ENCODE data around the gene LDHAL6A.
"Not testable (repeated sequence)": the region's sequence is repeated elsewhere in the genome, so short reads cannot be mapped to it uniquely, and the experiment has no call there.

LDHAL6A gene

DNA sequence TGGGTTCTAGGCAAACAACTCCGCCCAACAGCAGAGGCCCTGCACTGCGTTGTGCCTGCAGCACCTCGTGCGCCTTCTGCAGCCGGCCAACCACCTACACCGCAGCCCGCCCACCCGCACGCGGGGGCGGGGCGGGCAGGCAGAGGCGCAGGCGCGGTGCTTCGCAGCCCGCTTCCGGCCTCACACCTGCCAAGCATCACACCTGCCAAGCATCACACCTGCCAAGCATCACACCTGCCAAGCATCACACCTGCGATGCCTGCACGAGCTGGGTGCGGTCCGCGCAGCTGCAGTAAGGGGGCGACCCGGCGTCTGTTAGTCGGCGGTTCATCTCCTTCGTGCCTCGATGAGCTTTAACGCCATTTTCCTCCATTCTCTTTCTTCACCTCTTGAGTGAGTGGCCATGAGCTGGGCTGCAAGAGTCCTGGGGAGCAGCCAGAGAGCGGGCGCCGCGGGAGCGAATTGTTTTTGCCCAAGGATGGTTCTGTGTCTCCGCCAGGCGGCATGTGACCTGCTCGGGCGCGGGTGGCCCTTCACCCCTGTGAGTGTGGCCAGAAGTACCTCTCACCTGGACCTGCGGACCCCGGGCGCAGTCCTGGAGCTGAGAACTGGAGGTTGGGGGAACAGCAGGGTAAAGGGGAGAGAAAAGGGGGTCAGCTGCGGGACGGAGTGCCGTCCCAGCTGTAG lies at the start of gene LDHAL6A:
TSS of gene LDHAL6A (plus strand) at position 171 of the 687 bp plus-strand sequence. CDS start 825 bp downstream, outside the sequence.
- DNase-seq (ENCODE audit: low spot score), result no peak

- not testable (repeated sequence) for DNase-seq (ENCODE audit: low spot score)
These were observed 48.3 kb upstream of the LDHAL6A start for GRCh38 chr11:18407400-18407799.

DNA sequence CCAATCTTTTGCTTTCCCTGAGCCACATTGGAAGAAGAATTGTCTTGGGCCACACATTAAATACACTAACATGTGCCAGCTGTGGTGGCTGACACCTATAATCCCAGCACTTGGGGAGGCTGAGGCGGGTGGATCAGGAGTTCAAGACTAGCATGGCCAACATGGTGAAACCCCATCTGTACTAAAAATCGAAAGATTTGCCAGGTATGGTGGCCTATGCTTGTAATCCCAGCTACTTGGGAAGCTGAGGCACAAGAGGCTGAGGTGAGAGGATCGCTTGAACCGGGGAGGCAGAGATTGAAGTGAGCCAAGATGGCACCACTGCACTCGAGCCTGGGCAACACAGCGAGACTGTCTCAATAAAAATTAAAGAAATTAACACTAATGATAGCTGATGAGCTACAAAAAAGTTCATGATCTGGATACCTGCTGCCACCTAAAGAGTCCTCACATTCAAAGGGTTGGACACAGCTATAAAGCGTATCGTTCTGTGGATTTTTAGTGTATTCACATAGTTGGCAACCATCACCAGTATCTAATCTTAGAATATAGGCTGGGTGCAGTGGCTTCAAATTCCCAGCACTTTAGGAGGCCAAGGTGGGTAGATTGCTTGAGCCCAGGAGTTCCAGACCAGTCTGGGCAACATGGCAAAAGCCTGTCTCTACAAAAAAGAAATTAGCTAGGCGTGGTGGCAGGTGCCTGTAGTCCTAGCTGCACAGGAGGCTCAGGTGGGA lies 46.9 kb upstream of the LDHAL6A start:
- no peak for DNase-seq (ENCODE audit: low spot score)

DNA sequence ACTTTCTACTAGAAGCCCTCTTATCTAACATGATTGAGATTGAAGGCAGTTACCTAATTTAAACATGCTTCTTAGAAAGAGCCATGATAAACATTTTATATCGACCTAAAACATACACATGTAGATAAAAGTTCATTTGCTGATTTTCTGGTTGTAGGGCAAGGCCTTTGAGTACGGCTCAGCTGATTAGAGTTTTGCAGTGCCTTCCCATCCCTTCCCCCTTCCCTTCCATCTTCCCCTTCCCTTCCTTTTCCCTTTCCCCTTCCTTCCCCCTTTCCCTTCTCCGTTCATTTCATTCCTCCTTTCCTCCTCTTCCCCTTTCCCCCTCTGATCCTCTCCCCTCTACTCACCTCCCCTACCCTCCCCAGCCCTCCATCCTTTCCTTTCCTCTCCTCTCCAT lies 39.2 kb upstream of the LDHAL6A start:
- no peak for DNase-seq (ENCODE audit: low spot score)

GRCh38 chr11:18419040-18419439 lies 36.6 kb upstream of the LDHAL6A start:
- DNase-seq (ENCODE audit: low spot score), result no peak

- no peak for DNase-seq (ENCODE audit: low spot score)
These were observed 35.6 kb upstream of the LDHAL6A start for GRCh38 chr11:18420067-18420466.

DNA sequence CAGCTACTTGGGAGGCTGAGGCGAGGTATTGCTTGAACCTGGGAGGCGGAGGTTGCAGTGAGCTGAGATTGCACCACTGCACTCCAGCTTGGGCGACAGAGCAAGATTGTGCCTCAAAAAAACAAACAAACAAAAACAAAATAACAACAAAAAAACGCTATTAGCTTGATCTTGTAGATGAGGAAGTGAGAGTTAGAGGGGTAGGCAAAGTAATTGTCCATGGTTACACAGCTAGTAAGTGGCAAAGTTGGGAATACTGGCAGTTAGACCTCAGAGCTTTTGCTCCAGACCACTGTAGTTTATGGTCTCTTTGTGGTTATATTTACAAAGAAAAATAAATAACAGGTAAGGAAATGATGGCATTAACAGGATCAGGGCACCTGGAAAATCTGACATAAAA lies 28.4 kb upstream of the LDHAL6A start:
- DNase-seq (ENCODE audit: low spot score), result no peak

- no peak for DNase-seq (ENCODE audit: low spot score)
These were observed 26.3 kb upstream of the LDHAL6A start for GRCh38 chr11:18429332-18429731.

DNA sequence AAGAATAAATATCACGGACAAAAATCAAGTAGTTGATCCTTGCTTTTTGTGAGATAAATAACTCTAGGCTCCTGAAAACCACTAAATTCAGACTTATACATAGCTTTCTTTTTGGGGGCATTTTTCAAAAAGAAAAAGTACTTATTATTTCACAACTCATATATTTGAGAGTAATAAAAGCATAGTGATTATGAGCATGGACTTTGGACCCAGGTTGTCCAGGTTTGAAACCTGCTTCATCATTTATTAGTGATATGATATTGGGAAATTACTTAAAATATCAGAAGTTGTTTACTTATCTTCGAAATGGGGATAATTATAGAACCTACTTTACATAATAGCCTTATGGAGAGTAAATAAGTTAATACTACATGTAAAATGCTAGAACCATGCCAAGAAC lies 17.0 kb upstream of the LDHAL6A start:
- DNase-seq (ENCODE audit: low spot score), result no peak

DNA sequence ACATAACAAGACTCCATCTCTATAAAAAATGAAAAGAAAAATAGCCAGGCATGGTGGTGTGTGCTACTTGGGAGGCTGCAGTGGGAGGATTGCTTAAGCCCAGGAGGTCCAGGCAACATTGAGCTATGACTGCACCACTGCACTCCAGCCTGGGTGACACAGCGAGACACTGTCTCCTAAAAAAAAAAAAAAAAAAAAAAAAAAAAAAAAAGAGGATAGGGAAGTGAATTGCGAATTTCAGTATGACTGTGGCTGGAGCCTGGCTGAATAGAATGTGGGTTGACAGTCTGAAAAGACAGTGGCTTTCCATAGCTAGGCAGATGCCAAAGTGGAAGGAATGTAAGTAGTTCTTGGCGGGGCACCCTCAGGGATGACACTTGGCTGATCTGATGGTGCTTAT lies 6.4 kb upstream of the LDHAL6A start:
- DNase-seq (ENCODE audit: low spot score), result no peak

GRCh38 chr11:18452927-18453326 lies 2.7 kb upstream of the LDHAL6A start:
- DNase-seq (ENCODE audit: low spot score), result no peak

DNA sequence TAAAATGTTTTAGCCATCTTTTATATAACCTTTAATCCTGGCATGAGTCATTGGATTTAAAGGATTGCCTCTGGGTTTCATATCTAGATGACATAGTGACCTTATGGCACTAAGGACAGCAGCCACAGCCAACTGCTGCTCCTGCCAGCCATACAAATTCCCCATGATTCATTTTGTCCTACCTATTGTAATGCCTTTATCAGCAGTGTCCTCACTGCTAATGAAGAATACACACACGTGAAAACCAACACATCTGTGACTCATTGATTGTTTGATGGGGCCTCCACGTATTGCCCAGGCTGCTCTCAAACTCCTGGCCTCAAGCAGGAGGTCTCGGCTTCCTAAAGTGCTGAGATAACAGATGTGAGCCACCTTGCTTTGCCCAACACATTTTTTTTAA lies 1.8 kb downstream of the LDHAL6A start:
- no peak for DNase-seq (ENCODE audit: low spot score)

- DNase-seq (ENCODE audit: low spot score), result no peak
These were observed 4.0 kb downstream of the LDHAL6A start for GRCh38 chr11:18459634-18460033.

- no peak for DNase-seq (ENCODE audit: low spot score)
These were observed 6.3 kb downstream of the LDHAL6A start for GRCh38 chr11:18461909-18462308.

GRCh38 chr11:18463439-18463838 lies 7.8 kb downstream of the LDHAL6A start:
- DNase-seq (ENCODE audit: low spot score), result no peak

DNA sequence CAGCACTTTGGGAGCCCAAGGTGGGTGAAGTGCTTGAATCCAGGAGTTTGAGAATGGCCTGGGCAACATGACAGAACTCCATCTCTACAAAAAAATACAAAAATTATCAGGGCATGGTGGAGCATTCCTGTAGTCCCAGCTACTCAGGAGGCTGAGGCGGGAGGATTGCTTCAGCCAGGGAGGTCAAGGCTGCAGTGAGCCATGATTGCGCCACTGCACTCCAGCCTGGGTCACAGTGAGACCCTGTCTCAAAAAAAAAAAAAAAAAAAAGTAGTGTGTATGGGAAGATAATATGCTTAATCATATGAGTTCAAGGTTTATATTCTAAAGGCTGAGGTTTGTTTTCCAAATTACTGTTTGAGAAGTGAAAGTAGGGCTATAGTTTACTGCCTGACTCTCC lies 10.7 kb downstream of the LDHAL6A start:
- DNase-seq (ENCODE audit: low spot score), result no peak

DNA sequence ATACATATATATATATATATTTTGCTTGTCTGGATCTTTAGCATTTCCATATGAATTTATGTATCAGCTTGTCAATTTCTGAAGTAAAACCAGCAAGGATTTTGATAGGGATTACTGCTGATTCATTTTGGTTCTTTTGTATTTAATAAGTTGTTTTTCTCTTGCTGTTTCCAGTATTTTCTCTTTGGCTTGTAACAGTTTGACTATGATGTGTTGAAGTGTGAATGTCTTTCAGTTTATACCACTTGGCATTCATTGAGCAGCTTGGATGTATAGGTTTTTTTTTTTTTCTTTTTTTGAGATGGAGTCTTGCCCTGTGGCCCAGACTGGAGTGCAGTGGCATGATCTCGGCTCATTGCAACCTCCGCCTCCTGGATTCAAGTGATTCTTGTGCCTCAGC lies 12.4 kb downstream of the LDHAL6A start:
- no peak for DNase-seq (ENCODE audit: low spot score)

DNA sequence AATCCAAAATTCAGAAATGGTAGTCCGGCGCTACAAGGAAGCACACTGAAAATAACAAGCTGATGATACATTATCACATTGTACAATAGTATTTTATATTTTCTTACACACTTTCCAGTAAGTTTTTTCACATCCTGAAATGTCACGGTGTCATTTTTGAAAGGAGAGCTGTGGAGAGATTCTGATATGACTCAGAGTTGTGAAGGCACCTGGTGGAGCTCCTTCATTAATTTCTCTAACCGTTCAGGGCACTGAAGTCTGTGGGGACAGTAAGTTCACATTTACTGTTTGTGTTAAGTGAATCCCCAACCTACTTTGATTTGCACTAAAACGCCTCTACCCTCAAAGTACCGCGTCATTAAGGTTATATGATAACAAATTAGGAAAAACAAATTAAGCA lies 13.3 kb downstream of the LDHAL6A start:
- no peak for DNase-seq (ENCODE audit: low spot score)

- no peak for DNase-seq (ENCODE audit: low spot score)
These were observed 16.3 kb downstream of the LDHAL6A start for GRCh38 chr11:18471995-18472394.

GRCh38 chr11:18472587-18472986 lies 16.9 kb downstream of the LDHAL6A start:
- no peak for DNase-seq (ENCODE audit: low spot score)

DNA sequence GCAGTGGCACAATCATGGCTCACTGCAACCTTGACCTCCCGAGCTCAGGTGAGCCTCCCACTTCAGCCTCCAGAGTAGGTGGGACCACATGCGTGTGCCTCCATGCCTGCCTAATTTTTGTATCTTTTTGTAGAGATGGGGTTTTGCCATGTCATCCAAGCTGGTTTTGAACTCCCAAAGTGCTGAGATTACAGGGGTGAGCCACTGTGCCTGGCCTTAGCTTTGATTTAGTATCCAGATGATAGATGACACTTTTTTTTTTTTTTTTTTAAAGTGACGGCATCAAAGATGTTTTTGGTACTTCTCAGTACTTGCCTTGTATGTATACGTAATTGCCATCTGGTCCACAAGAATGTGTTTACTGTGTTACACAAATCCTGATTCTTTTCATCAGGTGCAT lies 23.4 kb downstream of the LDHAL6A start:
- DNase-seq (ENCODE audit: low spot score), result no peak

DNA sequence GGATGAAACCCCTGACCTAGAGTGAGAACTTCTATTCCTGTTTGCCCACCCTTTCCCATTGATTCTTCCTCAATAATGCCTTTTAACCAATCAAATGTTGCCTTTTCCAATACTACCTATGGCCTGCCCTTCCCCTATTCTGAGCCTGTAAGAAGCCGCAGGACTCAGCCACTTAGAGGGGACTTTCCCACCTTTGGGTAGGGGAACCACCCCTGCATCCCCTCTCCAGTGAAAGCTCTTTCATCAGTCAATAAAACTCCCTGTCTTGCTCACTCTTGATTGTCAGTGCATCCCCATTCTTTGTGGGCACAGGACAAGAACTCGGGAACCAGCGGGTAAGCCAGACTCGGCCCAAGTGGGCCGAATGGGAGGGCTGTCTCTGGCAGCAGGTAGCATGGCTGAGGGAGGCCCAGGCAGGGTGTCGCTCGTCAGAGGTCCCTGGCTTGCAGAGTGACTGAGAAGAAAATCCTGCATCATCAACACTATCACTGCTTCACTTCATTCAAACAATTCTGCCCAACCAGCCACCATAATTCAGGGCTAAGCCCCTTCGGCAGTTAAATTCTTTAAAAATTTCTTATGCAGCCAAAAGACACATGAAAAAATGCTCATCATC lies 30.4 kb downstream of the LDHAL6A start:
- DNase-seq (ENCODE audit: low spot score), result no peak

- DNase-seq (ENCODE audit: low spot score), result no peak
These were observed 34.7 kb downstream of the LDHAL6A start for GRCh38 chr11:18490319-18490718.
